ENCODE results near the gene KLK7. TPM values are rescaled to one million over a fixed set of nuclear protein-coding genes. Genes with fewer than 3 reads are reported as not detected.

Gene KLK7
- total RNA-seq (not detected), total RNA-seq (0 to 0.18 (median 0) reads per million in 29 experiments)
- not detected for total RNA-seq (2013)

GRCh38 chr19:50983625-50984292 is at the start of gene KLK7:
TSS of gene KLK7 (minus strand) at chr19:50983917. CDS start at chr19:50982399, 1,518 bp downstream.
- ATAC-seq (replicated peaks in 1 of 4) (no peak), DNase-seq (no peak)
- Mint-ChIP-seq H3K27me3 (peaks cover 41 to 49% of the 10 kb centered on the region in 2 donors), H3K4me3 (no peak within 1 kb of the TSS), H3K4me1 (no peaks in the 10 kb centered on the region), H3K9me3 (no peaks in the 10 kb centered on the region), H3K36me3 (no peaks in the 10 kb centered on the region), H3K27ac (no peak within 1 kb of the TSS)
- H3K9me3 ChIP-seq: no peaks in the 10 kb centered on the region
- H3K27ac ChIP-seq (ENCODE audit: low read length): no peak within 1 kb of the TSS
- ChIA-PET CTCF (no interaction called here), POLR2A (no interaction called here)
- H3K27me3 ChIP-seq (replicated peaks in 1 of 2; ENCODE audit: control insufficient read depth in 2 of 2, extremely low read depth in 1 of 2, insufficient read depth in 2 of 2, low read length in 1 of 2): peaks cover 3 to 43% of the 10 kb centered on the region in 2 experiments
- no peaks in the 10 kb centered on the region for H3K4me1 ChIP-seq (ENCODE audit: control insufficient read depth in 1 of 2, extremely low read depth in 1 of 2, insufficient read depth in 2 of 2, low read length in 2 of 2)
- no peaks in the 10 kb centered on the region for H3K36me3 ChIP-seq (ENCODE audit: control insufficient read depth in 2 of 2, extremely low read depth in 1 of 2, insufficient read depth in 1 of 2, low read length in 1 of 2)
- 17% methylated on average over 21 of the region's 28 CpGs for WGBS (ENCODE audit: insufficient coverage)
- no peak within 1 kb of the TSS for H3K4me3 ChIP-seq (ENCODE audit: control insufficient read depth in 1 of 2, extremely low read depth in 1 of 2, low read length in 1 of 2)

- Mint-ChIP-seq H3K4me3 (no peak overlapping the region), H3K27me3 (peaks cover 31 to 49% of the 10 kb centered on the region in 2 donors), H3K9me3 (no peaks in the 10 kb centered on the region), H3K27ac (no peak overlapping the region), H3K4me1 (no peaks in the 10 kb centered on the region), H3K36me3 (no peaks in the 10 kb centered on the region)
- no peaks in the 10 kb centered on the region for H3K36me3 ChIP-seq (ENCODE audit: control insufficient read depth in 2 of 2, extremely low read depth in 1 of 2, insufficient read depth in 1 of 2, low read length in 1 of 2)
- POLR2A ChIA-PET: no interaction called here
- no peaks in the 10 kb centered on the region for H3K9me3 ChIP-seq
- CTCF ChIA-PET: no interaction called here
- H3K4me1 ChIP-seq (ENCODE audit: control insufficient read depth in 1 of 2, extremely low read depth in 1 of 2, insufficient read depth in 2 of 2, low read length in 2 of 2): no peaks in the 10 kb centered on the region
- H3K27ac ChIP-seq (ENCODE audit: low read length): no peak overlapping the region
- WGBS (ENCODE audit: insufficient coverage): 90% methylated on average over 27 of the region's 28 CpGs
- no peak overlapping the region for H3K4me3 ChIP-seq (ENCODE audit: control insufficient read depth in 1 of 2, extremely low read depth in 1 of 2, low read length in 1 of 2)
- H3K27me3 ChIP-seq (replicated peaks in 1 of 2; ENCODE audit: control insufficient read depth in 2 of 2, extremely low read depth in 1 of 2, insufficient read depth in 2 of 2, low read length in 1 of 2): peaks cover 0 to 45% of the 10 kb centered on the region in 2 experiments
- DNase-seq (no peak), ATAC-seq (replicated peaks in 1 of 4) (no peak)
These were observed 48.1 kb upstream of the KLK7 start for GRCh38 chr19:51031880-51032225.

- Mint-ChIP-seq H3K36me3 (no peaks in the 10 kb centered on the region), H3K27ac (no peak overlapping the region), H3K27me3 (peaks cover 35 to 51% of the 10 kb centered on the region in 2 donors), H3K4me1 (no peaks in the 10 kb centered on the region), H3K4me3 (no peak overlapping the region), H3K9me3 (no peaks in the 10 kb centered on the region)
- no peaks in the 10 kb centered on the region for H3K9me3 ChIP-seq
- no peak overlapping the region for H3K27ac ChIP-seq (ENCODE audit: low read length)
- no peaks in the 10 kb centered on the region for H3K36me3 ChIP-seq (ENCODE audit: control insufficient read depth in 2 of 2, extremely low read depth in 1 of 2, insufficient read depth in 1 of 2, low read length in 1 of 2)
- 79% methylated on average over 3 of the region's 7 CpGs for WGBS (ENCODE audit: insufficient coverage)
- no peak for ATAC-seq (replicated peaks in 1 of 4)
- DNase-seq: no peak
- CTCF ChIA-PET: no interaction called here
- H3K4me1 ChIP-seq (ENCODE audit: control insufficient read depth in 1 of 2, extremely low read depth in 1 of 2, insufficient read depth in 2 of 2, low read length in 2 of 2): no peaks in the 10 kb centered on the region
- peaks cover 0 to 48% of the 10 kb centered on the region in 2 experiments for H3K27me3 ChIP-seq (replicated peaks in 1 of 2; ENCODE audit: control insufficient read depth in 2 of 2, extremely low read depth in 1 of 2, insufficient read depth in 2 of 2, low read length in 1 of 2)
- POLR2A ChIA-PET: no interaction called here
- H3K4me3 ChIP-seq (ENCODE audit: control insufficient read depth in 1 of 2, extremely low read depth in 1 of 2, low read length in 1 of 2): no peak overlapping the region
These were observed 47.6 kb upstream of the KLK7 start for GRCh38 chr19:51031220-51031879.

- H3K27ac ChIP-seq (ENCODE audit: low read length): no peak overlapping the region
- H3K36me3 Mint-ChIP-seq: no peaks in the 10 kb centered on the region
- POLR2A ChIA-PET: no interaction called here
- H3K4me1 Mint-ChIP-seq: no peaks in the 10 kb centered on the region
- 76% methylated on average over 8 of the region's 13 CpGs for WGBS (ENCODE audit: insufficient coverage)
- ATAC-seq (replicated peaks in 1 of 4): no peak
- DNase-seq: no peak
- no peaks in the 10 kb centered on the region for H3K9me3 ChIP-seq
- no peaks in the 10 kb centered on the region for H3K36me3 ChIP-seq (ENCODE audit: control insufficient read depth in 2 of 2, extremely low read depth in 1 of 2, insufficient read depth in 1 of 2, low read length in 1 of 2)
- CTCF ChIA-PET: no interaction called here
- no peak overlapping the region for H3K27ac Mint-ChIP-seq
- no peak overlapping the region for H3K4me3 ChIP-seq (ENCODE audit: control insufficient read depth in 1 of 2, extremely low read depth in 1 of 2, low read length in 1 of 2)
- H3K4me1 ChIP-seq (ENCODE audit: control insufficient read depth in 1 of 2, extremely low read depth in 1 of 2, insufficient read depth in 2 of 2, low read length in 2 of 2): no peaks in the 10 kb centered on the region
- H3K27me3 Mint-ChIP-seq: peaks cover 35 to 53% of the 10 kb centered on the region in 2 donors
- no peak overlapping the region for H3K4me3 Mint-ChIP-seq
- H3K27me3 ChIP-seq (replicated peaks in 1 of 2; ENCODE audit: control insufficient read depth in 2 of 2, extremely low read depth in 1 of 2, insufficient read depth in 2 of 2, low read length in 1 of 2): peaks cover 0 to 55% of the 10 kb centered on the region in 2 experiments
- no peaks in the 10 kb centered on the region for H3K9me3 Mint-ChIP-seq
These were observed 46.9 kb upstream of the KLK7 start for GRCh38 chr19:51030631-51031030.

- Mint-ChIP-seq H3K9me3 (no peaks in the 10 kb centered on the region), H3K27ac (no peak overlapping the region), H3K4me1 (no peaks in the 10 kb centered on the region), H3K36me3 (no peaks in the 10 kb centered on the region), H3K27me3 (peaks cover 41 to 55% of the 10 kb centered on the region in 2 donors), H3K4me3 (no peak overlapping the region)
- Histone ChIP-seq H3K4me3 (ENCODE audit: control insufficient read depth in 1 of 2, extremely low read depth in 1 of 2, low read length in 1 of 2) (no peak overlapping the region), H3K27ac (ENCODE audit: low read length) (no peak overlapping the region), H3K36me3 (ENCODE audit: control insufficient read depth in 2 of 2, extremely low read depth in 1 of 2, insufficient read depth in 1 of 2, low read length in 1 of 2) (no peaks in the 10 kb centered on the region), H3K27me3 (replicated peaks in 1 of 2; ENCODE audit: control insufficient read depth in 2 of 2, extremely low read depth in 1 of 2, insufficient read depth in 2 of 2, low read length in 1 of 2) (peaks cover 0 to 59% of the 10 kb centered on the region in 2 experiments), H3K4me1 (ENCODE audit: control insufficient read depth in 1 of 2, extremely low read depth in 1 of 2, insufficient read depth in 2 of 2, low read length in 2 of 2) (no peaks in the 10 kb centered on the region), H3K9me3 (no peaks in the 10 kb centered on the region)
- POLR2A ChIA-PET: no interaction called here
- no CpG with 5 or more reads among the region's 2 CpGs for WGBS (ENCODE audit: insufficient coverage)
- CTCF ChIA-PET: no interaction called here
- ATAC-seq (replicated peaks in 1 of 4) (no peak), DNase-seq (no peak)
These were observed 46.0 kb upstream of the KLK7 start for GRCh38 chr19:51029718-51030117.

GRCh38 chr19:51027873-51028272 is 44.2 kb upstream of the KLK7 start:
- Mint-ChIP-seq H3K36me3 (no peaks in the 10 kb centered on the region), H3K9me3 (no peaks in the 10 kb centered on the region), H3K4me3 (no peak overlapping the region), H3K27me3 (peaks cover 49 to 59% of the 10 kb centered on the region in 2 donors), H3K27ac (no peak overlapping the region), H3K4me1 (no peaks in the 10 kb centered on the region)
- POLR2A ChIA-PET: no interaction called here
- Histone ChIP-seq H3K4me3 (ENCODE audit: control insufficient read depth in 1 of 2, extremely low read depth in 1 of 2, low read length in 1 of 2) (no peak overlapping the region), H3K27ac (ENCODE audit: low read length) (no peak overlapping the region), H3K36me3 (ENCODE audit: control insufficient read depth in 2 of 2, extremely low read depth in 1 of 2, insufficient read depth in 1 of 2, low read length in 1 of 2) (no peaks in the 10 kb centered on the region), H3K4me1 (ENCODE audit: control insufficient read depth in 1 of 2, extremely low read depth in 1 of 2, insufficient read depth in 2 of 2, low read length in 2 of 2) (no peaks in the 10 kb centered on the region), H3K27me3 (replicated peaks in 1 of 2; ENCODE audit: control insufficient read depth in 2 of 2, extremely low read depth in 1 of 2, insufficient read depth in 2 of 2, low read length in 1 of 2) (peaks cover 0 to 61% of the 10 kb centered on the region in 2 experiments), H3K9me3 (no peaks in the 10 kb centered on the region)
- CTCF ChIA-PET: no interaction called here
- ATAC-seq (replicated peaks in 1 of 4) (no peak), DNase-seq (no peak)
- WGBS (ENCODE audit: insufficient coverage): no CpG with 5 or more reads among the region's 5 CpGs
